GM19099 (cell line): ENCODE measurements around the gene SP100.

Experiments used
- POLR2A ChIP-seq: IDR thresholded peaks from 3 replicates; pipeline ENCODE4 v1.6.1; 2011; ENCODE audit warnings: low read depth; ENCODE audit not compliant: insufficient read length; ENCODE audit errors: extremely low read depth

SP100 gene

DNA sequence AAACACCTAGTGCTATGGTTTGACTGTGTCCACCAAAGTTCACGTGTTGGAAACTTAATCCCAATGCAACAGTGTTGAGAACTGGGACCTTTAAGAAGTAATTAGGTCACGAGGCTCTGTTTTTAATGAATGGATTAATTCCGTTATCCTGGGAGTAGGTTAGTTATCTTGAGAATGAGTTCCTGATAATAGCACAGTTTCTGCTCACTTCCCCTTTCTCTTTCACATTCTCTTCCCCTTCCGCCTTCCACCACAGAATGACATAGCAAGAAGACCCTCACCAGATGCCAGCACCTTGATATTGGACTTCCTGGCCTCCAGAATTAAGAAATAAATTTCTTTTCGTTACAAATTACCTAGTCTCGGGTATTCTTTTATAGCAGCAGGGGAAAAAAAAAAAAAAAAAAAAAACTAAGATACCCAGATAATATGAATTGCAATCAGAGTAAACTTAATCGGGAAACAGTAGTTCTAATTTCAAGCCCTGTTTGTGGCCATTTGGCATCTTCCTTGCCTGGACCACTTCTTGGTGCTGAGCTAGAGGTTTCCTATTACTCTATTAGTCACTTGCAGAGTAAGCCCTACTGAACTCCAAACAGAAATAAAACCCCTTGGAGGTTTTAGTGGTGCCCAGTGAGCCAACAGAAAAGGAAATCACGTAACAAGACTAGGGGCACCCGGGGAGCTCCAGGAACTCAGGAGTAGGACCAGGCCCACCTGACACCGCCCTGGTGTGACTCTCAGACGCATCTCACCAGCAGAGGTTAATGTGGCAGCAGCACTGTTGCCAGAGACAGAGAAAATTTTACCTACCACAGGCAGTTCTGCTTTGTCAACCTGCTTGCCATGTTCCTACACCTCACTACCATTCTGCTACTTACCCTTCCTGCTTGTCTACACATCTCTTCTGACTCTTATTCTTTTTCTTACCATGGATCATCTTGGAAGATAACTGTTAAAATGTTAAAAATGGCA, 149.1 kb downstream of the SP100 start:
- no peak for TF ChIP-seq POLR2A

DNA sequence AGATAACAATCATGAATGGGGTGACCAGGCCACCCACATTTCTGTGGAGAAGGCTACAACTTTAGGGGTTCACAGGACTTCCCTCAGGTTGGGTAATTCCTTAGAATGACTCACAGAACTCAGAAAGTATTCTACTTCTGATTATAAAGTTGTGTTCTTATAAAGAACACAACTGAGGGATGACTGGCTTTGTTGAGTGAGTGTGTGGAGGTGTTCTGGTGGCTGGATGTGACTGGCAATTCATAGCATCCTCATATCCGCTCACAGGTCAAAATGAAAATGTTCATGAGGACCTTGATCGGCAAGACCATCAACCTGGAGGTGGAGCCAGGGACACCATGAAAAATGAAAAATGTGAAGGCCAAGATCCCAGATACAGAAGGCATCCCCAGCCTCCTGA, 153.3 kb downstream of the SP100 start:
- TF ChIP-seq POLR2A: no peak

DNA sequence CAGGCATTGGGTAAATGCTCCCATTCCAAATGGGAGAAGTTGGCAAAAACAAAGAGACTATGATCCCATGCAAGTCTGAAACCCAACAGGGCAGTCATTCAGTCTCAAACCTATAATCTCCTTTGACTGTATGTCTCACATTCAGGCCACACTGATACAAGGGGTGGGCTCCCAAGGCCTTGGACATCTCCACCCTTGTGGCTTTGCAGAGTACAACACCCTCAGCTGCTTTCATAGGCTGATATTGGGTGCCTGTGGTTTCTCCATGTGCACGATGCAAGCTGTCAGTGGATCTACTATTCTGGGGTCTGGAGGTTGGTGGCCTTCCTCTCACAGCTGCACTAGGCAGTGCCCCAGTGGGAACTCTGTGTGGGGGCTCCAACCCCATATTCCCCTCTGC, 155.0 kb downstream of the SP100 start:
- TF ChIP-seq POLR2A: no peak

DNA sequence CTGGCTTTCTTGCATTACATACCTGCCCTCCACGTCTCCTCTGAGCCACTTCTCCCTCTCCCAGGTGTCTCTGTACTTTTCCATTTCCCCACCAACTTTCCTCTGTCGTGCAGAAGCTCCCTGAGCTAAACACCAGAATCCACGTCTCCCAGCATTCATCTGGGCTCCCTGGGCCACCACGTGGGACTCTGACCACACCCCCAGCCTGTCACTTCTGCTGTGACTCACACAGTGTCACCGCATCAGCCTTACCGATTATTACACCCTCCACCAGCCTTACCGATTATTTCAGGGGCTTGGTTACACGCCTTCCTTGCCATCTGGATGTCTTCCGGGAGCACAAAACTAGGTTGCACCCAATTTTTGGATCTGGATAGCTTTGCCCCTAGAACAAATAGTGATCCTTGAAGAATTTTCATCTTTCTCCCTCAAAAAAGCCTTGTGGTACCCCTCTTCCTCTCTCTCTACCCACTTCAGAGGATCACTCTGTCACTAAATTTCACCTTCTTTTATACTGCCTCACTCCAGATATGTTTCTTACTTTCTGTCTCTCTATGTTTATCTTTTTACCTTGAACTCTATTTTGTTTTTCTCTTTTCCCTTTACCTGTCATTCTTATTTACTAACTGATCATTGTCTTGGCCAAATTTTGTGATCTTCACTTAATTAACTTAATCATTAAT, 159.8 kb downstream of the SP100 start:
- no peak for TF ChIP-seq POLR2A

DNA sequence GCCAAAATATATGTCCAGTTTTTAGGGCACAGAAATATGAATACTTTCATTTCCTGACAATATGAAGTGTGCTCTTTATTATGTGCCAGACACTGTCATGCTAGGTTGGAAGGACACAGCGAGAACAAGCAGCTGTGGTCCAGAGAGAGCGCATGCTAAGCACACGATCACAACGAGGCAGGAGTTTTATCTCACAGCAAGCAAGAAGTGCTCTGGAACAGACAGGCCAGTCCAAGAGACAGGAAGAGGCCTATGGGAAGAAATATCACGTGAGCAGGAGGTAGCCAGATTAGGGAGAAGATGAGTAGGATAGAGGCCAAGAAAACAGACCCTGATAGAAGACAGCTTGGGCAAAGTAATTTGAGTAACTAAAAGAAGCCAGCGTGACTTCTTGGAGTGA, 161.1 kb downstream of the SP100 start:
- TF ChIP-seq POLR2A: no peak

DNA sequence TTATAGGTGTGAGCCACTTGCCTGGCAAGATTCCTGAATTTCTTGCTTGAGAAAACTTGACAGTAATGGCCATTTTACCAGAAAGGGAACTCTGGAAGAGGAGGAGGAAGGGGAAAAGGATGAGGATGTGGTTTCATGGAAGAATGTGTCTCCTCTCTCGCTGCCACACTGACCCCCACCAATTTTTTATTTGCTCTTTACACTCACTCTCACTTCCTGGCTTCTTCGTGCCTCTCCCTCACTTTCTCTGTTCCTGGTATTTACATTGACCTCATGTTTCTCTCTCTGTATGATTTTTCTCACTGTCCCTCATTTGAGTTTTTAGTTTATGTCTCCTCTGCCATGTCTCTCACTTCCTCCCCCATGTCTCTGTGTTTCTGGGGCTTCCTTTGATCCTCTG, 162.1 kb downstream of the SP100 start:
- no peak for TF ChIP-seq POLR2A

DNA sequence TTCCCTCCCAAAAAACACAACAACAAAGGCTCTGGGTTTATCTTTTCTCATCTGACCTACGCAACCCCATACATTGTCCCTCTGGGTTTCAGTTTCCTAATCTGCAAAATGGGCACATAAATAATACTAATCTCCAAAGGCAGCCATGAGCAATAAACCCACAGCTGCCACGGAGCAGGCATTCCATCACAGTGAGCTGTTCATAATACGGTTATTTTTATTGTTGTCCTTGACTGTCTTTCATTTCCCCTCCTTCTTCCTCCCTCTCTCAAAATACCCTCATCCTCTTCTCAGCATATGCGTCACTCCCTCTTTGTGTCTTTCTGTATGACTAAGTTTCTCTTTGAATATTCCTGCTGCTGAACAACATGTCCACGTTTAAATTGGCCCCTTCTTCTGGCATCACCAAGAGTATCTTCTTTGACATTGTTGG, 166.9 kb downstream of the SP100 start:
- TF ChIP-seq POLR2A: no peak

DNA sequence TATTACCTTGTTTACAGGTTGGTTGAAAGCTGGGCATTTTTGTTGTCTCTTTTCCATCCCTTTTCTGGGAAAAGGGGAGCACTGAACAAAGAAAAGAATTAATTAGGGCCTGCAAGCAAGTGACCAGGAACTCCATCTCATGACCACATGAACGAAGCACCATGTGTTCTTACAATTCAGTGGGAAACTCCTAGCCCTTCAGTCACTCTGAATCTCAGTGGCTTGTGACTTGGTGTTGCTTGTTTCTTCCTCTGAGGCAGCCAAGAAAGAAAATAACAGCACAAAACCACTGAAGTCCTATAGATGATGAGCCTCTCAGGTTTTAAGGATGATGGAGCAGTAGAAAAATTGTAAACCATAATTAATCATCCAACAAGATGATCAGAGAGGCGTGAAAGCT, 167.6 kb downstream of the SP100 start:
- no peak for TF ChIP-seq POLR2A

DNA sequence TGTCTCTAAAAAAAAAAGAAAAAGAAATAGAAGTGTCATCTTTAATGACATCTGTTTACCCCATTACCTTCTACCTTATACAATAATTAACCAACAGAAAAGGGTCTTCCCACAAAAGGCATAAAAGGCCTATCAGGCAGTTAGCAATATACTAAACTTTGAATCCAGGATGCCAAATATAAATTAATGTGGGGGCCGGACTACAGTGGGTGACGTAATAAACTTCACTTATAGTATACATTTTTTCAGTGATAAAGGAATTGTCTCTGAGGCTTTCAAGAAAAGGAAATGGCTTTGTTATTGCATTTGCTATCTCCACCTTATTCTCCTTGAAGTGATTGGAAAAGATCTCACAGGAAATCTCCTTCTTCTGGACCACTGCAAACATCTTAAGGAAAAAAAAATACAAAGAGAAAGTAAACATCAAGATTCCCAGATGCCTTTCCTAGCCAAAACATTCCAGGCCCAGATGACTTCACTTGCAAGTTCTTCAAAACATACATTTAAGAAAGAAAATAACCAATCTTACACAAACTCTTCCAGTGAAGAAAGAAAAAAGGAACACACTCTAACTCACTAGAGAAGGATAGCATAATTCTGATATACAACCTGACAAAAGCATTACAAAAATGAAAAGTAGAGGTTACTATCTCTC, 170.5 kb downstream of the SP100 start:
- no peak for TF ChIP-seq POLR2A

DNA sequence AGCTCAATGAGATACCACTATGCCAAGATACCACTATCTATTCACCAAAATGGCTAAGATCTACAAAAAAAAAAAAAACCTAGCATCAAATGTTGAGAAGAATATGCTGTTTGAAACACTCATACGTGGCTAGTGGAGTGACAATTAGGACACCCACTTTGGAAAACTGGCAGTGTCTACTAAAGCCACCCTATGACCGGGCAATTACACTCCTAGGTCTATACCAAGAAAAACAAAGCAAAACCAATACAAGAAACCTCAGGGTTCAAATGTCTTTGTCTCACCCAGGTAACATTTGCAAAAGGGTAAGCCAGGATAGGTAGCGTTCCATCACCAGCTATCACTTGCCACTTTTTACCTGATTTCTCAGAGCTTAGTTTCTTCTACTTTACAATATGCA, 173.0 kb downstream of the SP100 start:
- no peak for TF ChIP-seq POLR2A

DNA sequence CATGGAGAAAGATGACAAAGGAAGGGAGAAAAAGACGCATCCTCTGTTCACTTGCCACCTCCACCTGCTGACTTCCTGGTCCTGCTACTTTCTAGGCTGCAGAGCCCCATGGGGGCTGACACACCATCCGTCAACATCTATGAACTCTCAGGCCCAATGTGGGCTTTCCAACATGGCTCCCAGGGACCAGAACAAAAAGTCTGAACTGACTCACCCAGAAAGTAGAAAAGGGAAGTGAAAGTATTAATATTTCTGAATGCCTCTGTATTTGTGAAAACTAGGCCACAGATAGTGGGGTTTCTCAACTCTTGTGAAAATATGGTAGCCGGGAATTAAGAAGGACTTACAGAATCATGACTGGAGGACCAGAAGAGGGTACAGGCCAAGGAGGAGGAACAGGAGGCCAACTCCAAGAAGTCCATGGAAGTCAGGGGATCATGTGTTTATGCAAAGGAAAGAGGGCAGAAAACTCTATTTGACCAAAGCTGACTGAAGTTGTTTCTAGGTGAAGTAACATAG, 173.6 kb downstream of the SP100 start:
- peak; percentile 43 for TF ChIP-seq POLR2A

DNA sequence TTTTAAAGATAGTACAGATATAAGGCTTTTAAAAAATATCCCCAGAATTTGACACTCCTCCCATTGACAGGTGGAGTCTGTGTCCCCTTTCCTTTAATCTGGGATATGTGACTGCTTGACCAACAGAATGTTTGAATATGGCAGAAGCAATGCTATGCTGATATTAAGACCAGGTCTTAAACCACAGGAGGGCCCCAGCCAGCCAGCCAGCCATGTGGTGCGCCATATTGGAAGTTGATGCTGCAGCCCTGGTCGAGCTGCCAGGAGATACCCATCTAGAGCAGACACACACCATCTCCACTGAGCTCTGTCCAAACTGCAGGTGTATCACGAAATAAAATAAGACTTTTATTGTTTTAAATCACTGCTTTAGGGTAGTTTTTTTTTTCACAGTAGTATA, 174.3 kb downstream of the SP100 start:
- TF ChIP-seq POLR2A: no peak

DNA sequence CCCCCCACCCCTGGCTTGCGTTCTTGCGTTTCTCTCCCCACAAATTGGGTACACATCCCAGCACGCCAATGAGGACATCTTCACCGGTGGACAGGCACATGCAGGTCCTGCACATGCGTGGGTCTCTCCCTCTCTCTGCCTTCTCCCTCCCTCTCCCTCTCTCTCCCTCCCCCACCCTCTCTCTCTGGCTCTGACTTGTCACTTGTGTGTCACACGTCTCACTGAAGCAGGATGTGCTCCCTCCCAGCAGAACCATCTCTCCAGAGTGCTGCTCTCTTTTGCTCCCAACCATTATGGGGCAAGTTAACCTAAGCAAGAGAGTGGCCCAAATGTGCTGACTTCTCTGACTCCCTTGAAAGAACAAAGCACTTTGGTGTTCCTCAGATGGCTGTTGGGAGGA, 175.8 kb downstream of the SP100 start:
- TF ChIP-seq POLR2A: no peak

DNA sequence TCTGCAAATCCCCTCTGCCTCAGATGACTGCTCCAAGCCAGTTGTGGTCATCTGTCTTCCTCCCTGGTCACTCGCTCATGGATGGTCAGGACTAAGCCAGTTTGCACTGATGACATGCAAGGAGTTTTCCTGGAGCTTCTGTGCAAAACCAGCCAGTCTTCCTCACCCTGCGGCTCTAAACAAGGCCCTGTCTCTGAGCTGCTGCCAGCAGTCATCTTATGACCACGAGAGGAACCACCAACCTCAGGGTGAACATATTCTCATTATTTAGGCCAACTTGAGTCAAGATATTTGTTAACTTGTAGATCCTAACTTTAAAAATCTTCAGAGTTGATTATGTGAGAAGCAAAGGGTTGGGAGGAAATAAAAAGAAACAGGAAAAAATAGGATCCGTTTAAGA, 176.8 kb downstream of the SP100 start:
- TF ChIP-seq POLR2A: no peak
